Mesenteric fat pad (tissue), 1 donor: ENCODE results near the gene CHST3. TPM values are rescaled to one million over a fixed set of nuclear protein-coding genes. Genes with fewer than 3 reads are reported as not detected.

ENCODE experiments used
- DNase-seq: peaks from one replicate; pipeline ENCODE4 v3.0.0-alpha.2; 2020; ENCODE audit warnings: low spot score
- total RNA-seq: library from RNA; stranded (reverse); fragmentation: NEBNext Ultra II Directional; extraction: Animal tissue kit (Norgen Biotek cat#: 25700); gene quantifications from one replicate; pipeline ENCODE4 v1.2.1, GENCODE V29; 2021
- donor health status: DM: yes; HTN: yes; CAD: no.

CHST3 gene
- total RNA-seq, 1 donor from 2014 or later: 80.3 TPM

GRCh38 chr10:72050873-72051272 lies 86.7 kb downstream of the CHST3 start:
- DNase-seq: no peak

DNA sequence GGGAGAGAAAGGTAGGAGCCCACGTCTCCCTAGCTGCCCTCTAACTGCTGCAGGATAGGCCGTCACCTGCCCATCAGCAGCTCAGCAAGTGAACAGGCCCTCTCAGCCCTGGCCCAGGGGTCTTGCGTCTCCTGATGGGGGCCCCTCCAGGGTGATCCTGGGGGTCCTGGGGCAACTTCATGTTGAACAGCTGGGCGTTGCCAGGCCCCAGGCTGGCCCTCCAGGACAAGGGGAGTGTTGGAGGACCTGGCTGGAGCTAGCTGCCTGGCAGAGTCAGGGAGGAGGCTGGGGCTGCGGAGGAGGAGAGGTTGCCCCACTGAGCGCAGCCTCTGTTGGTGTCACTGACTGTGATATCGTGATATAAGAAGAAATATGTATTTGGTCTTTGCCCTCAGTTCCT lies 89.5 kb downstream of the CHST3 start:
- no peak for DNase-seq

DNA sequence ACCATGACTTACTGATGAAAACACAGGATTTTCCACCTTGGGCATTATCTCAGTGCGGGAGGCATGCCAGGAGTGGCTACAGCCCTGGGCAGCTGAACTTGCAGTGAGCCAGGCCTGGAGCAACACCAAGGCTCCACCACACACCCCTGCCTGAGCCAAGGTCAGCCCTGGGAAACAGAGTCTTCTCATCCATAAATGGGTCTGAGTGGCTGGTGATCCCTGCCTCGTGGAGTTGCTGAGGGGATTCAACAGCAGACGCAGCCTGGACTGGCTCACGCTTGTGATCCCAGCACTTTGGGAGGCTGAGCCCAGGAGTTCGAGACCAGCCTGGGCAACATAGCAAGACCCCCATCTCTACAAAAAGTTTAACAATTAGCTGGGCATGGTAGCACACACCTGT lies 91.9 kb downstream of the CHST3 start:
- DNase-seq: no peak

- no peak for DNase-seq
Observed at GRCh38 chr10:72056932-72057751, 92.9 kb downstream of the CHST3 start.

DNA sequence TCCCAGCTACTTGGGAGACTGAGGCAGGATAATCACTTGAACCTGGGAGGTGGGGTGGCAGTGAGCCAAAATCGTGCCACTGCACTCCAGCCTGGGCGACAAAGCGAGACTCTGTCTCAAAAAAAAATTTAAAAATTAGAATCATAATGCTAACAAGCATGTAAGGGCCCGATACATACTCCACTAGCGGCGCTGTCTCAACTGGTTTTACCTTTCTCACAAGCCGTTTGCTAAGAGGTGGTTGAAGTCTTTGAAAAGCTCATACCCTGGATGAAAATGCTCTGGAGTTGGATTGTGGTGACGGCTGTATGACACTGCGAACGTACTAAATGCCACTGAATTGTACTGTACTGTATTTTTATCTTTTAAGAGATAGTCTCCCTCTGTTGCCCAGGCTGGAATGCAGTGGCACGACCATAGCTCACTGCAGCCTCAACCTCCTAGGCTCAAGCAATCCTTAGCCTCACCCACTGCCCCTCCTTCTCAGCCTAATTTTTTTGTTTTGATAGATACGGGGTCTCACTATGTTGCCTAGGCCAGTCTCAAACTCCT lies 94.2 kb downstream of the CHST3 start:
- no peak for DNase-seq

- no peak for DNase-seq
Observed at GRCh38 chr10:72058989-72059842, 95.0 kb downstream of the CHST3 start.

DNA sequence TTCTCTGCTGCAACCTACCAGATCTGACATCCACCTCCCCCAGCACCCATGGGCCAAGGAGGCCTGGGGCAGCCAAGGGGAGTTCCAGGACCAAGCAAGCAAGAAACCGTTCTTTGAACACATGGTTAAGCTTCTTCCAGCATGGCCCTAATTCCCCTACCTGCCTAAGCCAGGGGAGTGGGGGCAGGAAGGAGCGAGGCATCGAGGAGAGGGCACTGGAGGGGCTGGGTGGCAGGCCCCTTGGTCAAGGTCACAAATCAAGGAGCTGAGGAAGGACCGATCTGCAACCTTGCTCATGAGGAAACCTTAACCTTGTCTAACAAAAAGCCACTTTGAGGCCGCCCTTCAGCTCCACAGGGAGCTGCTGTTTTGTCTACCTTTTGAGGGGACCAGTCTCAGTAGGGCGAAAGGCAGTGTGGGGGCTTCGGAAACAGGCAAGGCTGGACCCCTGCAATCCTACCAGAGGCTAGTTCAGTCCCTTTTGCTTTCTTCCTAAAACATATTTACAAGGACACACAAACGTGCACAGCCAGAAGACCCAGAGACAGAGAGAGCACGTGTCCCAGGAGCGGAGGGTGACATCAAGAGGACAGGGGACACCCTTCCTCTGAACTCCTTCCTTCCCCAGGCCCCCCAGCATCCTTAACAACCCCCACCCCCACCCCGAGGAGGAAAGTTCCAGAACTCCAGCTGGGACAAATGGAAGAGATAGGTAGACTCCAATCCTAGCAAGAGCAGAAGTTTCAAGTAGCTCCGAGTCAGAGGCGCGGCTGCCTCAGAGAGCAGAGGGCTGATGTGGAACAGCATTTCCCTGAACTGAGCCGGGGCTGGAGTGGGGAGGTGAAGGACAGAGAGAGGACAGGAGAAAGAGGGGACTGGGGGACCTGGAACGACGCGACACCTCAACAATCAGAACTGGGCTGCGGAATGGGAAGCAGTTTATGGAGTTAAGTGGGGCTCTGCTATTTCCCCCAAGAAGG lies 95.9 kb downstream of the CHST3 start:
- DNase-seq: no peak

DNA sequence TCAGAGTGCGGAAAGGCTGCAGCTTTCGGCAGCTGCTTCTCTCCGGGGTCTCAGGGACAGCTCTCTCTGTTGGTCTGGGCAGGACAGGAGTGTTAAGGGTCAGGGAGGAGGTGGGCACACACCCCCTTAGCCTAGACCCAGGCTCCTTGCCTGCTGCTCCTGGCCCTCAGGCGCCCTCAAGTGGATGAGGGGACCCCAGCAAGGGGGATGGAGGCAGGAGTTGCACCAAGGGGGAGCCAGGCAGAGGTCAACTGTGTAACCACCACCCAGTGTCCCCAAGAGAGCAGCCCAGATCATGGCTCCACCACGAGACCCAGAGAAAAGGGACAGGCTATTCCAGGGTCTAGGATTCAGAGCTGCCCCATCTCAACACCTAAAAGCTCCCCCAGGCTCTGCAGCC lies 97.3 kb downstream of the CHST3 start:
- DNase-seq: no peak

- no peak for DNase-seq
Observed at GRCh38 chr10:72061930-72062329, 97.7 kb downstream of the CHST3 start.

GRCh38 chr10:72062382-72062781 lies 98.2 kb downstream of the CHST3 start:
- DNase-seq: no peak

Other genes starting within 250 kb of the CHST3 start
- gene C10orf105, start 244.6 kb upstream of the CHST3 start, total RNA-seq: 0.22 TPM
- gene VSIR, start 190.9 kb upstream of the CHST3 start, total RNA-seq: 128 TPM
- 1,414 TPM for gene PSAP, start 113.1 kb upstream of the CHST3 start, total RNA-seq
- gene SPOCK2, start 124.2 kb downstream of the CHST3 start, total RNA-seq: 5.8 TPM